GM21447 (cell line): ENCODE data around the gene APBA1.

Experiments
- ATAC-seq: cut with Tn5 transposase; IDR thresholded peaks from one replicate; pipeline ENCODE4 v1.9.1; 2021; ENCODE audit not compliant: unreplicated experiment

APBA1 gene

DNA sequence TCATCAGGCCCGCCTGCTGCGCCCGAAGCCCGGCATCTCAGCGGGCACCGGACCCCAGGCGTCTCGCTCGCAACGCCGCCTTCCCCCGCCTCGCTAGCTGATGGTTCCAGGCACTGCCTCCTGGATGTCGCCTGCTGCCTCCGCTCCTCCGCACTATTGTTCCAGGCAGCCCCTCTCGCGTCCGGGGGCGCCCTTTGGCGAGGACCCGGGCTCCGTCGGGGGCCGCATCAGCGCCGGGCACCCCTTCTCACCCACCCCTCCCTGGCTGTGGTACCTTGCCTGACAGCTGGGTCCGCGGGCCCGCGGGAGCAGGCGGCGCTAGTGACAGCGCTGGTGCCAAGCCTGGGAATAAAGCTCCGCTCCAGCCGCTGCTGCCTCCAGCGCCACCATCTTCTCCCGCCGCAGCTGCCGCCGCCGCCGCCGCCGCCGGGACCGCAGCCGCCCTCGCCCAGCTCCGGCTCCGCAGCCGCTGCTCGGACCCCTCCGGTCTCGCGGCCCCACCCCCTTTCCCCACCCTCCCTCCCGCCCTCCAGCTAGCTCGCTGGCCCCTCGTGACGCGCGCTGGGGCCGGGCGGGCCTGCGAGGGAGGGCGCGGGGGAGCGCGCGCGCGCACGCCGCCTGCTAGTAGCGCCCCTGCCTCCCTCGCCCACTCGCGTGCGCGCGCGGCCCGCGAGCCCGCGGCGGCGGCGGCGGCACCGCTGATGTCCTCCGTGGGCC is at the start of gene APBA1:
Gene APBA1, minus strand, starts transcription at position 493 of the 717 bp plus-strand sequence.
- peak; percentile 38 for ATAC-seq

- no peak for ATAC-seq
These were observed 47.8 kb upstream of the APBA1 start for GRCh38 chr9:69719983-69720382.

GRCh38 chr9:69719367-69719766 is 47.2 kb upstream of the APBA1 start:
- ATAC-seq: no peak

- no peak for ATAC-seq
These were observed 46.0 kb upstream of the APBA1 start for GRCh38 chr9:69718218-69718617.

DNA sequence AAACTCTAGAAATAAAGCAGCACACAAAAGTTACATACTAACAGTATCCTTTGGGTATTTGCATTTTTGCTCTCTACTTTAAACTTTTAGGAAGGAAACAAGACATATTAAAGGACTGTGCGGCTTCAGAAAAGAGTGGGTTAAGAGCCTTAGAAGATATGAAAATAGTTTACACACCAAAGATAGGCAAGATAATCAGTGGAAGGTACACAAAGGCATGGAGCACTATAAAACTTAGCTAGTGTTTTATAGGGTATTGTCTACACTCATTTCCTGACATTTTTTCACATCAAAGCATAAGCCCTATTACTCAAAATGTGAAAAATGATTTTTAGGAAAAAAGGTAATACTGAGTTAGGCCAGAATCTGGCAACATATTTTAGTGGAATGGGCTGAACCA is 43.7 kb upstream of the APBA1 start:
- no peak for ATAC-seq

GRCh38 chr9:69715096-69715495 is 42.9 kb upstream of the APBA1 start:
- no peak for ATAC-seq

DNA sequence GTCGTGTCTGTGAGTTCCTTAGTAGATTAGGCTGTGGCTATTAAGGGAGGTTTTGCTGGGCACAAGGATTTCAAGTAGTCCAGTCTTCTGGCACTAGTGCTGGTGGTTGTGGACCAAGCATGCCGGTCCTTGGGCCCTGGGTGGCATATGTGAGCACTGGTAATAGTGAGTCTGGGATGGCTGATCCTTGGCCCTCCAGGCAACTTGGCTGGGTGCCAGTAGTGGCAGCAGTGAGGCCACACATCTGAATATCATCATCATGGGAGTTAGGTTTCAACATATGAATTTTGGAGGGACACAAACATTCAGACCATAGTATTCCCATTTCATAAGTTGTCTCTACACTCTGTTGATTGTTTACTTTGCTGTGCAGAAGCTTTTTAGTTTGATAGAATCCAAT is 25.3 kb upstream of the APBA1 start:
- no peak for ATAC-seq

GRCh38 chr9:69696802-69697201 is 24.6 kb upstream of the APBA1 start:
- no peak for ATAC-seq

DNA sequence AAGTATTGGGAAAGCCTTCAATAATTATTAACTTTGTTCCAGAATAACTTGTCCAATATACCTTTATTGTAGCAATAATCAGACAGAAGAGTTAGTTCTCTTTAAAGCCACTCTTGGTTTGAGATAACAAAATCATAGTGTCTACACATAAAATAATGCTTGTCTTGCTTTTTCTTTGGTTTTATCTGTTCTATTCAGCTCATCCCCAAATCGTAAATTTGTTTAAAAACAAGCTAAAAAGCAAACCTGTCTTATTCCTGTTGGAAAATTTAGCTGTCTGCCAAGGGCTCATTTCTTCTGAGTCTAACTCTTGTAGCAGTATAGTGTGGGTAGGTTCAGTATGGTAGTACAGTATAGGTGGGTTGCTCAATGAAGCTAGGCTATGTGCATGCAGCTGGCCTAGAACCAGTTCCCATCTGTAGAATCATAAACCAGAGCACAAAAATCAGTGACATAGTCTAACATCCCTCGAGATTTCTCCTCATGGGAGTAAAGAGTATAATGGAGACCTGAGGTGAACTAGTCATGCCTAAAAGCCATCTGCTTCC is 17.9 kb upstream of the APBA1 start:
- ATAC-seq: no peak

DNA sequence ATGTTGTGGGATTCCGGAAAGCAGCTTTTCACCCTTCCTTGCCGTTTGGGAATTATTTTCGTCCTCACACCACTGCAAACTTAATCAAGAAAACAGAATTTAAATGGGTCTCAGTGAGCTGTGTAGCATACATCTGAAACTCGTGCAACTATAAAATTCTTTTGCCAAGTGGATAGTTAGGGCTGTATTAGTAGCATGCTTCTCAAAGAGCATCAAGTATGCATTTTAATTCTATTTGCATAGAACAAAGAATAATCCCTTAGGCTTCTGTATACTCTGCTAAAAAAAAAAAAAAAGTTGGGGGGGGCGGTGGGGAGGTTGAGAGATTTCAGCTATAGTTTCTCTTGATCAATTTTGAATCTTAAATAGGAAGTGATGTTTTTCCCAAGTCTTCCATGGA is 11.8 kb upstream of the APBA1 start:
- ATAC-seq: no peak

- ATAC-seq: no peak
These were observed 6.8 kb upstream of the APBA1 start for GRCh38 chr9:69678843-69679538.

- ATAC-seq: no peak
These were observed 5.8 kb upstream of the APBA1 start for GRCh38 chr9:69677931-69678330.

DNA sequence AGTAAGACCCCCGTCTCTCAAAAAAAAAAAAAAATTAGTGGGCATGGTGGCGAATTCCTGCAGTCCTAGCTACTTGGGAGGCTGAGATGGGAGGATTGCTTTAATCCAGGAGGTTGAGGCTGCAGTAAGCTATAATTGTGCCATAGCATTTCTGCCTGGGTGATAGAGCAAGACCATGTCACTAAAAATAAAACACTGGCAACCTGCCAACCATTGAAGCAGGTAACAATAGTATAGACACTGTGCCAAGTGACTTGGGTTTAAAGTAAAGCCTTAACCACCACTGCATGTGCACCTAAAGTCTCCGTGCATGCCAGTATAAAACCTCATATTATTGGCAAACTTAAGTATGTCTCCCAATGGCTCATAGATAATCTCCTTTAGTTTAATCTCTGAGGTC is 3.4 kb upstream of the APBA1 start:
- ATAC-seq: no peak

DNA sequence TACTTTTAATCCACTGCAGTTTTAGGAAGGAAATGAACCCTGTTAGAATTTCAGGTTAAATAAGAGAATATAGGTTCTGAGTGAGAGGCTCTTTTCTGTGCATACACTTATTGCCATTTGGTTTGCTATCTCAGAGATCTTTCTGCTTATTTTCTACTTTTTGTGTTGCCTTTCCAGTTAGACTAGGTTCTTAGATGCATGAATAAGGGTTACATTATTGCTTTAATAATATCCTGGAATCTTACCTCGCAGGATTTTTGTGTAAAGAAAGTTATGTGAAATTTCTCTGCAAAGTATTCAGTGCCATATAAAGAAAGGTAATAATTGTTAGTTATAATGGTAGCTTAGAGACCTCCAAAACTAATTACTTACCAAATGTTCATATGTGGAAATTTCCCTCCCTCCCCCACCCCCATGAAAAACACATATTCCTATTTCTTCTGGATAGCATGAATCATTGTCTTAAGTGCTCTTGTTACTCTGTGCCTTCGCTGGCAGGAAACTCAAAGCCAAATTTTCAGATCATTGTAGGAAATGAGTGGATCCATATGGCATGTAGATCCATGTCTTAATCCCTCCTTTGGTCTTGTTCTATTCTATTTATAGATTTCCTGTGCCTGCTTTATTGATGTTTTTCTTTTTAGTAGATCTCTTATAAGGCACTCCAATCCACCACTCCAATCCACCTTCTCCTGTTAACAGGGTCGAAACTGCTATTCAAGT is 2.7 kb upstream of the APBA1 start:
- no peak for ATAC-seq

GRCh38 chr9:69674112-69674685 is 2.0 kb upstream of the APBA1 start:
- ATAC-seq: no peak

DNA sequence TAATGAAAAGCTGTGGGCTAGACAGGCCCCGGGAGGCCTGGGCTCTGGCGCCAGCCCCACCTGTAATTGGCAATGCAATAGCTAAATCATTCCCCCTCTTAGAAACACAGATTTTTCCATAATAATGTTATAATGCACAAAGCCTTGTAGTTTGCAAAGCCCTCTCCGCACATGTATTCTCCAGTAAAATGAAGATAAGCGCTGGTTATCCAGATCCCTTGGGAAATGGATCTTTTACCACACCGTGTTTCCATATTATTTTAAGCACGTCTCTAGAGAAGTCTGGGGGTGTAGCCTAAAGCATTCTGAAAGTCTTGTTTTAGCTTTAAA is 1.1 kb upstream of the APBA1 start:
- ATAC-seq: no peak

DNA sequence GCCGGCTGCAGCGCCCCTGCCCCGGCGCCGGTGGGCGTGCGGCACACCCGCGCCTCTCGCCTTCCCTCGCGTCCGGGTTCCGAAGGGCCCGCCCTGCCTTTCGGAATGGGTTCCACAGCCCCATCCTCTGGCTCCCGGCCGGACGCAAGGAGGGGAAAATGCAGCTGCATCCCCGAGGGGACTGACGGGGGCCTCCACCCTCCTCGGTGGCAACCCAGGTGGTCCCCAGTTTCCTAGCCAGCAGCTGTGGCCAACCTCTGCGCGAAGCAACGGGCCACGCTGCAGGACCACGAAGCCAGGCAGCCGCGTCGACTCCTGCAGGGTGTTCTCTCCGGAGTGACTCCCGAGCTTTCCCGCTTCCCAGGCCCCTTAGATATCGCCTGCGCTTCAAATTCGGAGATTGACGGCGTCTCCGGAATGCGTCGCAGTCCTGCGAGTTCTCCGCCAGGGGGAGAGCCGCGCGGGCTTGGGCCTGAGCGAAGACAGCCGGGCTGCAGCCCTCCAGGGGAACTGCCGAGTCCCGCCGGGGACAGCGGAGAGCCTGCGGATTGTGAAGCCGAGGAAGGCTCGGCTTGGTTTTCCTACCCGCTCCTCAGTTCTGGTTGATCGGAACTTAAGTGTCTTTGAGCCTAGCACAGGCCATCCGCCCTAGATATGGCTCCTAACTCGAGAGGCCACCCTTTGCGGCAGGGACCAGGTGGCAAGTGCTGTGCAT is 582 bp upstream of the APBA1 start:
- ATAC-seq: peak; percentile 91

DNA sequence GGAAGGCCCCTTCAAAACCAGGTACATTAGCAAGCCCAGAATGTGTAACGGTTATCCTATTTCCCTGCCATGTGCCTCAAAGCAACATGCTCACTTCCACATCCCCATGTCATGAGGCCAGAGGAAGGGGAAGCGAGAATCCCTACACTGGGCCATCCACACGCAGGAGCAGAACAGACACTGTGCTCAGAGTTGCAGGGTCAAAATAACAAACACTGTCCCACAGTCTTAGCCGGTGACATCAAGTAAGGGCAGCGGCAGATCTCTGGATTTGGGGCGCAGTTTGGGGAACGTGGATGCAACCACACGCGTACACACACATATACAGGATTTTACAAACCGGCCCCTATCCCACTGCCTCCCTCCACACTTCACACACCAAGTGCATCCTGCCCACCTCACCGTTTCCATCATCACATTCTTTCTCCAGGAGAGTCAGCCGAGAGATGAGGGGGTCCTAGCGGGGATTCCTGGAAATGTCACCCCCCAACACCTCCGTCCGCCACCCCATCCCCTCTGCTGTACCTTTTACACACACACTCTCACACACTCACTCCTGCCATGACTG is 776 bp downstream of the APBA1 start:
- ATAC-seq: no peak

GRCh38 chr9:69667306-69667705 is 4.9 kb downstream of the APBA1 start:
- ATAC-seq: no peak

DNA sequence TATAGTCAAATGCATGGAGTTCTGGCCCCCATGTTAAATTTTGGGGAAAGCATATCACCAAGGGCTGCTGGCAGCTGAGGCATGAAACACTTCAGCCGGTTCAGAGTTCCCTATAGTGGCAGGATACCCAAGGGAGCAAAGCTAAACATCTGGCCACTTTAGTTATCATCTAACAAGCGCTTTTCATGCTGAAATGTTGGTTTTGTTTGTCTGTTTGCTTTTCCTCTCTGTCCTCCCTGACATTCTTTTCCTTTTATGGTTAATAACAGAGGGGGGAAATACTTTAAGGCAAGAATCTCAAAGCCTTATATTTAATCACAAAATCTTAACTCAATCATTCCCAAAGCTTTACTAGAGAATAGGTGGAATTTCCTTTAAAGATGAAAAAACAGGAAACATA is 11.9 kb downstream of the APBA1 start:
- no peak for ATAC-seq
